Sigmoid colon (tissue), 3 donors: ENCODE results near the gene LARP6.

Experiments
- POLR2A ChIP-seq, 2 donors: fragments of 450-650 bp; IDR thresholded peaks; one replicate each; pipeline ENCODE4 v1.6.1; 2016; ENCODE audit warnings: antibody characterized with exemption in 2 of 2, mild to moderate bottlenecking in 2 of 2, moderate library complexity in 2 of 2
- TF ChIP-seq, protein P1 (sequence below), 4 experiments: fragments of 450-650 bp in 3 of 4; fragments of 200-600 bp in 1 of 4; IDR thresholded peaks; one replicate each; pipeline ENCODE4 v1.5.1; 2016 to 2019; ENCODE audit warnings: antibody characterized with exemption in 4 of 4, mild to moderate bottlenecking in 3 of 4, moderate library complexity in 2 of 4

DNA sequence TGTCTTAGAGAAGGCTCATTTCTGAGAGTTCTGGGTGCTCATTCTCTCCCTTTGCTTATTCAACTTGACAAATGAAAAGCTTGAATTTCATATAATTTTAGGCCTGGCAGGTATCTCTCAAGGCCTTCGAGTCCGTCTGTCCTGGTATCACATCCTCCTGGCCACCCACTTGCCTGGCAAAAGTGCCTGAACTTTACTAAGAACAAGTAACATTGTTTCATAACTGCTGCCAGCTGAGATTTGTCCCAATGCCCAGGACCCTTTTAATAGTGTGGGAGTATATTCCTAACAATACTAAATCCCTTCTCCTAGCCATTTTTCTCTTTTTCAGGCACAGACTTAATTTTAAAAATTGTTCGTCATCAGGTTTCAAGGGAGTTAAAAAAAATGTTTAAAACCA, 18.1 kb downstream of the LARP6 start:
- TF ChIP-seq, protein P1, sequence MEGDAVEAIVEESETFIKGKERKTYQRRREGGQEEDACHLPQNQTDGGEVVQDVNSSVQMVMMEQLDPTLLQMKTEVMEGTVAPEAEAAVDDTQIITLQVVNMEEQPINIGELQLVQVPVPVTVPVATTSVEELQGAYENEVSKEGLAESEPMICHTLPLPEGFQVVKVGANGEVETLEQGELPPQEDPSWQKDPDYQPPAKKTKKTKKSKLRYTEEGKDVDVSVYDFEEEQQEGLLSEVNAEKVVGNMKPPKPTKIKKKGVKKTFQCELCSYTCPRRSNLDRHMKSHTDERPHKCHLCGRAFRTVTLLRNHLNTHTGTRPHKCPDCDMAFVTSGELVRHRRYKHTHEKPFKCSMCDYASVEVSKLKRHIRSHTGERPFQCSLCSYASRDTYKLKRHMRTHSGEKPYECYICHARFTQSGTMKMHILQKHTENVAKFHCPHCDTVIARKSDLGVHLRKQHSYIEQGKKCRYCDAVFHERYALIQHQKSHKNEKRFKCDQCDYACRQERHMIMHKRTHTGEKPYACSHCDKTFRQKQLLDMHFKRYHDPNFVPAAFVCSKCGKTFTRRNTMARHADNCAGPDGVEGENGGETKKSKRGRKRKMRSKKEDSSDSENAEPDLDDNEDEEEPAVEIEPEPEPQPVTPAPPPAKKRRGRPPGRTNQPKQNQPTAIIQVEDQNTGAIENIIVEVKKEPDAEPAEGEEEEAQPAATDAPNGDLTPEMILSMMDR (IDR thresholded peaks at IDR 0.05): no peak
- no peak for TF ChIP-seq POLR2A (IDR thresholded peaks at IDR 0.05)
